Tibial nerve (tissue), 3 donors: ENCODE results near the gene EBF4.

Experiments
- CTCF ChIP-seq, 5 experiments: fragments of 200-600 bp in 3 of 5; fragments of 450-650 bp in 2 of 5; sonication (generic) in 3 of 5; IDR thresholded peaks; one replicate each; pipeline ENCODE4 v1.5.1; 2016 to 2019; ENCODE audit warnings: antibody characterized with exemption in 5 of 5, mild to moderate bottlenecking in 3 of 5, moderate library complexity in 2 of 5
- POLR2A ChIP-seq, 2 donors: fragments of 450-650 bp; IDR thresholded peaks; one replicate each; pipeline ENCODE4 v1.6.1; 2017; ENCODE audit warnings: antibody characterized with exemption in 2 of 2, mild to moderate bottlenecking in 2 of 2, moderate library complexity in 2 of 2

GRCh38 chr20:2695206-2695983 lies 2.8 kb downstream of the EBF4 start:
- TF ChIP-seq CTCF (IDR thresholded peaks at IDR 0.05), result no peak
- no peak for TF ChIP-seq POLR2A (IDR thresholded peaks at IDR 0.05)
